Osteocyte (in vitro differentiated cells): ENCODE data around the gene SCRN3. TPM values are rescaled to one million over a fixed set of nuclear protein-coding genes. Genes with fewer than 3 reads are reported as not detected.
A peak's percentile ranks its signal among the peaks of the same experiment; 100 is the strongest.

Experiments used
- DNase-seq: peaks from one replicate; pipeline ENCODE4 v3.0.0; 2021; ENCODE audit warnings: mixed read lengths; ENCODE audit not compliant: unreplicated experiment; ENCODE audit errors: extremely low spot score
- H3K27ac Mint-ChIP-seq: one replicate; pipeline ENCODE4 v1.8.0; 2021; ENCODE audit warnings: mild to moderate bottlenecking, mixed read lengths; ENCODE audit not compliant: unreplicated experiment
- H3K27me3 Mint-ChIP-seq: one replicate; pipeline ENCODE4 v1.8.0; 2021; ENCODE audit warnings: mixed read lengths; ENCODE audit not compliant: unreplicated experiment
- H3K36me3 Mint-ChIP-seq: one replicate; pipeline ENCODE4 v1.8.0; 2021; ENCODE audit warnings: mixed read lengths; ENCODE audit not compliant: unreplicated experiment
- H3K4me1 Mint-ChIP-seq: one replicate; pipeline ENCODE4 v1.8.0; 2021; ENCODE audit warnings: mixed read lengths; ENCODE audit not compliant: unreplicated experiment
- H3K4me3 Mint-ChIP-seq: one replicate; pipeline ENCODE4 v1.8.0; 2021; ENCODE audit warnings: mild to moderate bottlenecking, moderate library complexity, mixed read lengths; ENCODE audit not compliant: unreplicated experiment
- H3K9me3 Mint-ChIP-seq: one replicate; pipeline ENCODE4 v1.8.0; 2021; ENCODE audit warnings: mixed read lengths; ENCODE audit not compliant: unreplicated experiment
- CTCF ChIP-seq: fragments of 200-600 bp; sonication (generic); IDR thresholded peaks from 2 replicates; pipeline ENCODE4 v1.5.0; 2021; ENCODE audit warnings: antibody characterized with exemption, mild to moderate bottlenecking, moderate library complexity
- total RNA-seq: library from RNA; stranded (reverse); gene quantifications from 2 replicates; pipeline ENCODE4 v1.2.1, GENCODE V29; 2021

The SCRN3 gene
- total RNA-seq, 1 donor from 2014 or later, result 35.1 TPM

- no peak overlapping the region for H3K27ac Mint-ChIP-seq
- no peak for TF ChIP-seq CTCF
Measured at GRCh38 chr2:174450021-174450816, 54.7 kb downstream of the SCRN3 start.

GRCh38 chr2:174454566-174454965, 59.0 kb downstream of the SCRN3 start:
- Mint-ChIP-seq H3K4me3 (no peak overlapping the region), H3K4me1 (peaks cover 2% of the 10 kb centered on the region), H3K36me3 (no peaks in the 10 kb centered on the region), H3K9me3 (no peaks in the 10 kb centered on the region), H3K27ac (no peak overlapping the region), H3K27me3 (no peaks in the 10 kb centered on the region)
- TF ChIP-seq CTCF, result no peak
- no peak for DNase-seq

More at GRCh38 chr2:174450021-174450816, 54.7 kb downstream of the SCRN3 start:
- H3K27me3 Mint-ChIP-seq, result no peaks in the 10 kb centered on the region
- no peaks in the 10 kb centered on the region for H3K9me3 Mint-ChIP-seq
- peaks cover 3% of the 10 kb centered on the region for H3K4me1 Mint-ChIP-seq
- no peak for DNase-seq
- no peak overlapping the region for H3K4me3 Mint-ChIP-seq
- H3K36me3 Mint-ChIP-seq, result peaks cover 4% of the 10 kb centered on the region

GRCh38 chr2:174461221-174461620, 65.7 kb downstream of the SCRN3 start:
- TF ChIP-seq CTCF, result no peak
- no peak overlapping the region for H3K4me3 Mint-ChIP-seq
- no peaks in the 10 kb centered on the region for H3K27me3 Mint-ChIP-seq
- no peak overlapping the region for H3K27ac Mint-ChIP-seq
- no peaks in the 10 kb centered on the region for H3K9me3 Mint-ChIP-seq
- DNase-seq, result no peak
- H3K36me3 Mint-ChIP-seq, result no peaks in the 10 kb centered on the region
- no peaks in the 10 kb centered on the region for H3K4me1 Mint-ChIP-seq

- Mint-ChIP-seq H3K36me3 (no peaks in the 10 kb centered on the region), H3K4me3 (no peak overlapping the region), H3K4me1 (no peaks in the 10 kb centered on the region), H3K9me3 (no peaks in the 10 kb centered on the region), H3K27me3 (no peaks in the 10 kb centered on the region), H3K27ac (no peak overlapping the region)
- TF ChIP-seq CTCF, result no peak
- no peak for DNase-seq
Measured at GRCh38 chr2:174465327-174465726, 69.8 kb downstream of the SCRN3 start.

- peaks cover 8% of the 10 kb centered on the region for H3K4me1 Mint-ChIP-seq
- H3K4me3 Mint-ChIP-seq, result no peak overlapping the region
- peak overlapping the region; percentile 39 for H3K27ac Mint-ChIP-seq
- H3K9me3 Mint-ChIP-seq, result no peaks in the 10 kb centered on the region
- TF ChIP-seq CTCF, result no peak
- no peaks in the 10 kb centered on the region for H3K27me3 Mint-ChIP-seq
- DNase-seq, result no peak
- H3K36me3 Mint-ChIP-seq, result no peaks in the 10 kb centered on the region
Measured at GRCh38 chr2:174473796-174474195, 78.3 kb downstream of the SCRN3 start.
